ENCODE data around the gene CHST4.
"Not testable (repeated sequence)": the region's sequence is repeated elsewhere in the genome, so short reads cannot be mapped to it uniquely, and the experiment has no call there.

Gene CHST4

GRCh38 chr16:71524566-71525553, 1.4 kb upstream of the CHST4 start:
- no peak for DNase-seq (ENCODE audit: low read depth, low spot score)

GRCh38 chr16:71528257-71528656, 2.0 kb downstream of the CHST4 start:
- DNase-seq (ENCODE audit: low read depth, low spot score), result no peak

GRCh38 chr16:71528863-71529262, 2.6 kb downstream of the CHST4 start:
- DNase-seq (ENCODE audit: low read depth, low spot score), result no peak

- DNase-seq (ENCODE audit: low read depth, low spot score), result no peak
These were observed 6.1 kb downstream of the CHST4 start for GRCh38 chr16:71532366-71532765.

DNA sequence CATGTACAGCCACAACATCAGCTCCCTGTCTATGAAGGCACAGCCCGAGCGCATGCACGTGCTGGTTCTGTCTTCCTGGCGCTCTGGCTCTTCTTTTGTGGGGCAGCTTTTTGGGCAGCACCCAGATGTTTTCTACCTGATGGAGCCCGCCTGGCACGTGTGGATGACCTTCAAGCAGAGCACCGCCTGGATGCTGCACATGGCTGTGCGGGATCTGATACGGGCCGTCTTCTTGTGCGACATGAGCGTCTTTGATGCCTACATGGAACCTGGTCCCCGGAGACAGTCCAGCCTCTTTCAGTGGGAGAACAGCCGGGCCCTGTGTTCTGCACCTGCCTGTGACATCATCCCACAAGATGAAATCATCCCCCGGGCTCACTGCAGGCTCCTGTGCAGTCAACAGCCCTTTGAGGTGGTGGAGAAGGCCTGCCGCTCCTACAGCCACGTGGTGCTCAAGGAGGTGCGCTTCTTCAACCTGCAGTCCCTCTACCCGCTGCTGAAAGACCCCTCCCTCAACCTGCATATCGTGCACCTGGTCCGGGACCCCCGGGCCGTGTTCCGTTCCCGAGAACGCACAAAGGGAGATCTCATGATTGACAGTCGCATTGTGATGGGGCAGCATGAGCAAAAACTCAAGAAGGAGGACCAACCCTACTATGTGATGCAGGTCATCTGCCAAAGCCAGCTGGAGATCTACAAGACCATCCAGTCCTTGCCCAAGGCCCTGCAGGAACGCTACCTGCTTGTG, 10.7 kb downstream of the CHST4 start:
- no peak for DNase-seq (ENCODE audit: low read depth, low spot score)

DNA sequence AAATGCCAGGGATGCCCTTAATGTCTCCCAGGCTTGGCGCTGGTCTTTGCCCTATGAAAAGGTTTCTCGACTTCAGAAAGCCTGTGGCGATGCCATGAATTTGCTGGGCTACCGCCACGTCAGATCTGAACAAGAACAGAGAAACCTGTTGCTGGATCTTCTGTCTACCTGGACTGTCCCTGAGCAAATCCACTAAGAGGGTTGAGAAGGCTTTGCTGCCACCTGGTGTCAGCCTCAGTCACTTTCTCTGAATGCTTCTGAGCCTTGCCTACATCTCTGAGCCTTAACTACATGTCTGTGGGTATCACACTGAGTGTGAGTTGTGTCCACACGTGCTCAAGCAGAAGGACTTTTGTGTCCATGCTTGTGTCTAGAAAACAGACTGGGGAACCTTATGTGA, 11.4 kb downstream of the CHST4 start:
- no peak for DNase-seq (ENCODE audit: low read depth, low spot score)

- DNase-seq (ENCODE audit: low read depth, low spot score), result no peak
These were observed 16.2 kb downstream of the CHST4 start for GRCh38 chr16:71542377-71542776.

- DNase-seq (ENCODE audit: low read depth, low spot score), result no peak
These were observed 20.9 kb downstream of the CHST4 start for GRCh38 chr16:71547168-71547567.

GRCh38 chr16:71552698-71553503, 26.7 kb downstream of the CHST4 start:
- no peak for DNase-seq (ENCODE audit: low read depth, low spot score)

GRCh38 chr16:71555230-71555891, 29.1 kb downstream of the CHST4 start:
- no peak for DNase-seq (ENCODE audit: low read depth, low spot score)

DNA sequence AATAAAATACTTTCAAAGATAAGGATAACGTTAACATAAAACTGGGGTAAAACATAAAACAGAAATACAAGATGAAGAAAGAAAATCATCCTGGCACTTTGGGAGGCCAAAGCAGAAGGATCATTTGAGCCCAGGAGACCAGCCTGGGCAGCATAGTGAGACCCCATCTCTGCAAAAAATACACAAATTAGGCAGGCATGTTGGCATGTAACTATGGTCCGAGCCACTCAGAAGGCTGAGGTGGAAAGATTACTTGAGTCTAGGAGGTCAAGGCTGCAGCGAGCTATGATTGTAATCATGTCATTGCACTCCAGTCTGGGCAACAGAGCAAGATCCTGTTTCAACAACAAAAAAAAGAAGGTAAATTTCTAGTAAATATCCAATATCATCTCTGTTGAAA, 31.1 kb downstream of the CHST4 start:
- no peak for DNase-seq (ENCODE audit: low read depth, low spot score)

DNA sequence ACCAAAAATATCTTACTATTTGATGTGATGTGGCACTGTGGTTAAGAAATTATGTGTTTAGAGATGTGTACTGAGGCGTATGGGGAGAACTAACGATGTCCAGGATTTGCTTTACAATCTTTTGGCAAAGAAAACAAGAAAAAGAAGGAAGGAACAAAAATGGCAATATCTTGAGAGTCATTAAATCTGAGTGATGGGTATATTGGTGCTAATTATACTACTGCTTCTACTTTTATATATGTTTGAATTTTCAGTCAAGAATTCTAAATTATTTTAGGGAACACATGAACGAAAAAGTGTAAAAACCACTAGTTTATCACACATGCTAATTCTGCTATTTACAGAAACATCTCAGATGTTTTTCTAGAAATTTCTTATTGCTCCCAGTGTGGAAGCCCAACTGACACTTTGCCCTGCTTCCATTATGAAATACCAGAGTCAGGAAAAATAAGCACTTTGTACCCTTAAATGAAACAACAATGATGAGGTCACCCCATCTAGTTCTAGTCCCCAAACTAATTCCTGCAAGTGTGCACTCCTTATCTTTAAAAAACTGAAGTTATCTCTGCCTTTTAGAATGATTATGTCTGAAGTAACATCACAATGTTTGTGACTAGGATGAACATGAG, 31.8 kb downstream of the CHST4 start:
- no peak for DNase-seq (ENCODE audit: low read depth, low spot score)

GRCh38 chr16:71559855-71560254, 33.6 kb downstream of the CHST4 start:
- no peak for DNase-seq (ENCODE audit: low read depth, low spot score)

GRCh38 chr16:71561886-71562285, 35.7 kb downstream of the CHST4 start:
- DNase-seq (ENCODE audit: low read depth, low spot score), result not testable (repeated sequence)

- DNase-seq (ENCODE audit: low read depth, low spot score), result no peak
These were observed 36.3 kb downstream of the CHST4 start for GRCh38 chr16:71562552-71562951.

GRCh38 chr16:71564335-71564967, 38.2 kb downstream of the CHST4 start:
- DNase-seq (ENCODE audit: low read depth, low spot score), result no peak

GRCh38 chr16:71565812-71566700, 39.8 kb downstream of the CHST4 start:
- DNase-seq (ENCODE audit: low read depth, low spot score), result no peak

DNA sequence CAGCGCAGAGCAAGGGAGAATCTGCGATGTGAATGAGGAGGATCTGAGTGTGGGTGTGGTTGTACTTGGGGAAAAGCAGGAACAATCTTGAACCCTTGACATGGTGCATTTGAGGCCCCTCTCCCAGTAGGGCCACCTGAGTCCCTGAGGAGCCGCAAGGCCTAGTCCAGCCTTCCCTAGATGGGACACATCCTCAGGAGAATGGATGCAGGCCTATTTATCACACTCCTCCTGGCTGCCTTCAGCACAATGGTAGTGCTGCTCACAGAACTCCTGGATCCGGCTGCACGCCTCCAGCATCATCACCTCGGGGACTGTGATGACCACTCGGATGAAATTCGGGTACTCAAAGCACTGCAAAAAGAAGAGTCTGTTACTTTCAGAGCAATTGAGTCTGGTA, 41.7 kb downstream of the CHST4 start:
- no peak for DNase-seq (ENCODE audit: low read depth, low spot score)

DNA sequence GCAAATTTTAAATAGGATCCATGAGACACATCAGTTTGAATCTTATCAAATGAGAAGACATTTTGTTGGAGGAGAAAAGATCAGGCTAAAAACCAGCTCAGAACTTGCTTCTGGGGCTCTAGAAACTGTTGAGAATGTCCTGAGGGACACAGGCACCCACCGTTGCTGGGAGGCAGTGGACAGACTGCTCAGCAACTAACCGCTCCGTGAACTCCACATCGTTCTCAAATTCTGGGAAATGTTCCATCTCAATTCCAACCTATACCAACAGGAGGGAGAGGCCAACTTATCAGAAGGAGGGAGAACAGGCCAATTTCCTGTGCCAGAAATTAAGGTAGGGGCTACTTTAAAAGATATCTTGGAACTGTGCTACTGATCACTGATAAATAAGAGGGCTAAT, 42.3 kb downstream of the CHST4 start:
- DNase-seq (ENCODE audit: low read depth, low spot score), result no peak

All from brain pericyte (primary cell).